HCT116 (cell line): ENCODE measurements around the gene IP6K3. TPM values are rescaled to one million over a fixed set of nuclear protein-coding genes. Genes with fewer than 3 reads are reported as not detected.

Source experiments
- ATAC-seq: fragments of 200-7000 bp; cut with Tn5 transposase; 2 replicates; pipeline ENCODE4 v1.9.1; 2020; ENCODE audit warnings: mild to moderate bottlenecking, moderate library complexity
- BruUV-seq: library from RNA; stranded (reverse); fragments of 400-500 nt; replicated peaks from 2 replicates; lab custom pipeline; 2021; lab: Mats Ljungman, UMichigan
- CTCF ChIA-PET: fragments of 300-600 bp; sonication (Branson Sonifier 250); formaldehyde crosslinking; loops from one replicate; lab custom pipeline; 2021; ENCODE audit warnings: antibody characterized with exemption; lab: Charles Lee
- POLR2A ChIA-PET: fragments of 300-600, 350-600 bp; sonication (Branson Sonifier 250); formaldehyde crosslinking; loops from one replicate; lab custom pipeline; 2021; ENCODE audit warnings: antibody characterized with exemption; lab: Charles Lee
- RAD21 ChIA-PET, 2 experiments: fragments of 300-600 bp; sonication (Branson Sonifier 250); formaldehyde crosslinking; loops; one replicate each; lab custom pipeline; 2023; ENCODE audit warnings: low total read pairs in 2 of 2; ENCODE audit not compliant: uncharacterized antibody in 2 of 2, unreplicated experiment in 2 of 2, low non-redundant PET in 1 of 2; lab: Charles Lee
- DNase-seq: peaks from one replicate; pipeline ENCODE4 v3.0.0-alpha.2; 2010; ENCODE audit warnings: low read depth, low spot score
- H2AFZ ChIP-seq: fragments of 200-600 bp; shearing (Covaris generic), sonication (generic); 2 replicates; pipeline ENCODE4 v1.6.1; 2017; ENCODE audit warnings: low read depth, mixed run types, mixed read lengths, antibody characterized with exemption, low read length; ENCODE audit not compliant: poor library complexity, severe bottlenecking
- H3K27ac ChIP-seq: 2 replicates; pipeline ENCODE4 v1.5.1; 2012; ENCODE audit warnings: low read depth, low read length
- H3K27me3 ChIP-seq: fragments of 200-600 bp; sonication (generic); 2 replicates; pipeline ENCODE4 v1.6.1; 2016; ENCODE audit warnings: mixed run types, low read length, mixed read lengths; ENCODE audit not compliant: insufficient read depth
- H3K36me3 ChIP-seq, 2 experiments: fragments of 200-500 bp in 1 of 2; fragments of 200-600 bp in 1 of 2; sonication (Bioruptor generic) in 1 of 2; sonication (generic) in 1 of 2; 2 replicates each; pipeline versions ENCODE4 v1.5.1 to v1.6.1; 2014 to 2016; ENCODE audit warnings: low read length in 2 of 2, inconsistent platforms in 1 of 2, mixed read lengths in 1 of 2, mixed run types in 1 of 2; ENCODE audit not compliant: insufficient read depth in 2 of 2, control insufficient read depth in 1 of 2
- H3K4me1 ChIP-seq, 2 experiments: fragments of 200-600 bp in 1 of 2; sonication (generic) in 1 of 2; 2 replicates each; pipeline versions ENCODE4 v1.5.1 to v1.6.1; 2012 to 2017; ENCODE audit warnings: low read length in 2 of 2, inconsistent platforms in 1 of 2, mild to moderate bottlenecking in 1 of 2, mixed read lengths in 1 of 2, mixed run types in 1 of 2, moderate library complexity in 1 of 2; ENCODE audit not compliant: insufficient read depth in 2 of 2, control insufficient read depth in 1 of 2
- H3K4me2 ChIP-seq: fragments of 200-600 bp; sonication (generic); 2 replicates; pipeline ENCODE4 v1.6.1; 2017; ENCODE audit warnings: mixed run types, low read length, mixed read lengths
- H3K4me3 ChIP-seq, 2 experiments: fragments of 200-600 bp in 1 of 2; sonication (generic) in 1 of 2; replicated peaks in 1 of 2; 2 replicates each; pipeline ENCODE4 v1.5.1; 2011 to 2016; ENCODE audit warnings: low read length in 2 of 2, control low read depth in 1 of 2, low read depth in 1 of 2, mild to moderate bottlenecking in 1 of 2, mixed read lengths in 1 of 2, mixed run types in 1 of 2
- H3K79me2 ChIP-seq: fragments of 200-600 bp; sonication (generic); 2 replicates; pipeline ENCODE4 v1.6.1; 2017; ENCODE audit warnings: mild to moderate bottlenecking, mixed run types, low read length, moderate library complexity, mixed read lengths; ENCODE audit not compliant: insufficient read depth
- H3K9ac ChIP-seq: fragments of 200-600 bp; sonication (generic); 2 replicates; pipeline ENCODE4 v1.6.1; 2016; ENCODE audit warnings: low read length, mixed read lengths
- H3K9me2 ChIP-seq: fragments of 200-600 bp; sonication (generic), shearing (Covaris generic); 2 replicates; pipeline ENCODE4 v1.6.1; 2017; ENCODE audit warnings: mixed run types, mild to moderate bottlenecking, moderate library complexity; ENCODE audit not compliant: insufficient read depth
- H3K9me3 ChIP-seq, 2 experiments: fragments of 200-500 bp in 1 of 2; fragments of 200-600 bp in 1 of 2; sonication (Bioruptor generic) in 1 of 2; sonication (generic) in 1 of 2; 2 replicates each; pipeline ENCODE4 v1.6.1; 2014 to 2017; ENCODE audit warnings: low read length in 2 of 2, mixed read lengths in 2 of 2, inconsistent platforms in 1 of 2, low read depth in 1 of 2, mild to moderate bottlenecking in 1 of 2, mixed run types in 1 of 2, moderate library complexity in 1 of 2; ENCODE audit not compliant: control insufficient read depth in 1 of 2, insufficient read depth in 1 of 2
- H4K20me1 ChIP-seq: fragments of 200-600 bp; sonication (generic), shearing (Covaris generic); 2 replicates; pipeline ENCODE4 v1.6.1; 2017; ENCODE audit warnings: mixed run types, mild to moderate bottlenecking, moderate library complexity; ENCODE audit not compliant: insufficient read depth
- CBX3 ChIP-seq: IDR thresholded peaks from 2 replicates; pipeline ENCODE4 v1.6.1; 2012; ENCODE audit warnings: low read depth
- EGR1 ChIP-seq: IDR thresholded peaks from 2 replicates; pipeline ENCODE4 v1.6.1; 2012; ENCODE audit warnings: low read depth
- ELF1 ChIP-seq: IDR thresholded peaks from 2 replicates; pipeline ENCODE4 v1.6.1; 2012; ENCODE audit warnings: low read depth, borderline replicate concordance
- EZH2phosphoT487 ChIP-seq: fragments of 200-600 bp; IDR thresholded peaks from 2 replicates; pipeline ENCODE4 v1.6.1; 2018; ENCODE audit warnings: antibody characterized with exemption, borderline replicate concordance
- FOSL1 ChIP-seq: IDR thresholded peaks from 2 replicates; pipeline ENCODE4 v1.6.1; 2012; ENCODE audit warnings: low read depth
- JUND ChIP-seq: IDR thresholded peaks from 2 replicates; pipeline ENCODE4 v1.6.1; 2012
- POLR2A ChIP-seq: IDR thresholded peaks from 2 replicates; pipeline ENCODE4 v1.7.0; 2011; ENCODE audit warnings: borderline replicate concordance; ENCODE audit not compliant: insufficient read depth, insufficient read length; ENCODE audit errors: extremely low read depth
- POLR2AphosphoS5 ChIP-seq: IDR thresholded peaks from 2 replicates; pipeline ENCODE4 v1.6.1; 2011; ENCODE audit warnings: mild to moderate bottlenecking, low read depth, low read length, moderate library complexity
- RAD21 ChIP-seq: IDR thresholded peaks from 2 replicates; pipeline ENCODE4 v1.6.1; 2012; ENCODE audit warnings: low read depth, mild to moderate bottlenecking
- SRF ChIP-seq: IDR thresholded peaks from 2 replicates; pipeline ENCODE4 v1.6.1; 2012; ENCODE audit warnings: low read depth
- TCF7L2 ChIP-seq: IDR thresholded peaks from 2 replicates; pipeline ENCODE4 v1.7.0; 2011; ENCODE audit warnings: borderline replicate concordance, inconsistent platforms; ENCODE audit not compliant: insufficient read depth, insufficient read length; ENCODE audit errors: extremely low read depth
- YY1 ChIP-seq: IDR thresholded peaks from 2 replicates; pipeline ENCODE4 v1.6.1; 2011; ENCODE audit warnings: low read length, low read depth, moderate library complexity, mild to moderate bottlenecking; ENCODE audit not compliant: insufficient replicate concordance; ENCODE audit errors: extremely low read depth
- ZBTB33 ChIP-seq: IDR thresholded peaks from 2 replicates; pipeline ENCODE4 v1.6.1; 2011; ENCODE audit warnings: mild to moderate bottlenecking, low read length, moderate library complexity; ENCODE audit not compliant: insufficient replicate concordance; ENCODE audit errors: extremely low read depth
- ZFX ChIP-seq: fragments of 450-650 bp; IDR thresholded peaks from 2 replicates; pipeline ENCODE4 v1.6.1; 2017
- ZNF274 ChIP-seq: fragments of 200-500 bp; sonication (Bioruptor generic); IDR thresholded peaks from 2 replicates; pipeline ENCODE4 v1.6.1; 2014; ENCODE audit warnings: mild to moderate bottlenecking, low read depth, low read length, inconsistent platforms
- intact Hi-C: fragments of 100-400 bp; cut with micrococcal nuclease; formaldehyde crosslinking; loops from 2 replicates; pipeline ENCODE4 v1.10.0; 2022
- total RNA-seq: library from RNA; stranded (reverse); gene quantifications from one replicate; pipeline ENCODE4 v1.2.1, GENCODE V29; 2021; ENCODE audit not compliant: unreplicated experiment
- TF ChIP-seq, protein P1 (sequence below): IDR thresholded peaks from 2 replicates; pipeline ENCODE4 v1.6.1; 2012
- TF ChIP-seq, protein P2 (sequence below): IDR thresholded peaks from 2 replicates; pipeline ENCODE4 v1.6.1; 2012; ENCODE audit warnings: low read depth
- TF ChIP-seq, protein P3 (sequence below), 3 experiments: fragments of 200-600 bp in 1 of 3; sonication (generic) in 1 of 3; IDR thresholded peaks in 2 of 3; conservative IDR thresholded peaks in 1 of 3; 2 replicates each; pipeline ENCODE4 v1.5.1; 2012 to 2017; ENCODE audit warnings: low read depth in 2 of 3, low read length in 2 of 3, antibody characterized with exemption in 1 of 3, borderline replicate concordance in 1 of 3, control low read depth in 1 of 3, mild to moderate bottlenecking in 1 of 3, mixed read lengths in 1 of 3, mixed run types in 1 of 3, moderate library complexity in 1 of 3; ENCODE audit not compliant: insufficient read depth in 1 of 3

The IP6K3 gene
- total RNA-seq, 1 experiment from 2014 or later = not detected

- DNase-seq = no peak
- TF ChIP-seq RAD21 = no peak
- TF ChIP-seq JUND = no peak
- no peak for TF ChIP-seq CBX3
- TF ChIP-seq YY1 = no peak
- no peak for TF ChIP-seq EGR1
- no peak for TF ChIP-seq ZFX
- TF ChIP-seq ELF1 = no peak
- no peak for TF ChIP-seq EZH2phosphoT487
- TF ChIP-seq, protein P1, sequence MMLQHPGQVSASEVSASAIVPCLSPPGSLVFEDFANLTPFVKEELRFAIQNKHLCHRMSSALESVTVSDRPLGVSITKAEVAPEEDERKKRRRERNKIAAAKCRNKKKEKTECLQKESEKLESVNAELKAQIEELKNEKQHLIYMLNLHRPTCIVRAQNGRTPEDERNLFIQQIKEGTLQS = no peak
- TF ChIP-seq FOSL1 = no peak
- no peak for TF ChIP-seq SRF
- TF ChIP-seq POLR2A = no peak
- TF ChIP-seq POLR2AphosphoS5 = no peak
- TF ChIP-seq ZBTB33 = no peak
- TF ChIP-seq TCF7L2 = no peak
- TF ChIP-seq, protein P2, sequence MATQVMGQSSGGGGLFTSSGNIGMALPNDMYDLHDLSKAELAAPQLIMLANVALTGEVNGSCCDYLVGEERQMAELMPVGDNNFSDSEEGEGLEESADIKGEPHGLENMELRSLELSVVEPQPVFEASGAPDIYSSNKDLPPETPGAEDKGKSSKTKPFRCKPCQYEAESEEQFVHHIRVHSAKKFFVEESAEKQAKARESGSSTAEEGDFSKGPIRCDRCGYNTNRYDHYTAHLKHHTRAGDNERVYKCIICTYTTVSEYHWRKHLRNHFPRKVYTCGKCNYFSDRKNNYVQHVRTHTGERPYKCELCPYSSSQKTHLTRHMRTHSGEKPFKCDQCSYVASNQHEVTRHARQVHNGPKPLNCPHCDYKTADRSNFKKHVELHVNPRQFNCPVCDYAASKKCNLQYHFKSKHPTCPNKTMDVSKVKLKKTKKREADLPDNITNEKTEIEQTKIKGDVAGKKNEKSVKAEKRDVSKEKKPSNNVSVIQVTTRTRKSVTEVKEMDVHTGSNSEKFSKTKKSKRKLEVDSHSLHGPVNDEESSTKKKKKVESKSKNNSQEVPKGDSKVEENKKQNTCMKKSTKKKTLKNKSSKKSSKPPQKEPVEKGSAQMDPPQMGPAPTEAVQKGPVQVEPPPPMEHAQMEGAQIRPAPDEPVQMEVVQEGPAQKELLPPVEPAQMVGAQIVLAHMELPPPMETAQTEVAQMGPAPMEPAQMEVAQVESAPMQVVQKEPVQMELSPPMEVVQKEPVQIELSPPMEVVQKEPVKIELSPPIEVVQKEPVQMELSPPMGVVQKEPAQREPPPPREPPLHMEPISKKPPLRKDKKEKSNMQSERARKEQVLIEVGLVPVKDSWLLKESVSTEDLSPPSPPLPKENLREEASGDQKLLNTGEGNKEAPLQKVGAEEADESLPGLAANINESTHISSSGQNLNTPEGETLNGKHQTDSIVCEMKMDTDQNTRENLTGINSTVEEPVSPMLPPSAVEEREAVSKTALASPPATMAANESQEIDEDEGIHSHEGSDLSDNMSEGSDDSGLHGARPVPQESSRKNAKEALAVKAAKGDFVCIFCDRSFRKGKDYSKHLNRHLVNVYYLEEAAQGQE = no peak
- TF ChIP-seq ZNF274 = no peak
- TF ChIP-seq, protein P3, sequence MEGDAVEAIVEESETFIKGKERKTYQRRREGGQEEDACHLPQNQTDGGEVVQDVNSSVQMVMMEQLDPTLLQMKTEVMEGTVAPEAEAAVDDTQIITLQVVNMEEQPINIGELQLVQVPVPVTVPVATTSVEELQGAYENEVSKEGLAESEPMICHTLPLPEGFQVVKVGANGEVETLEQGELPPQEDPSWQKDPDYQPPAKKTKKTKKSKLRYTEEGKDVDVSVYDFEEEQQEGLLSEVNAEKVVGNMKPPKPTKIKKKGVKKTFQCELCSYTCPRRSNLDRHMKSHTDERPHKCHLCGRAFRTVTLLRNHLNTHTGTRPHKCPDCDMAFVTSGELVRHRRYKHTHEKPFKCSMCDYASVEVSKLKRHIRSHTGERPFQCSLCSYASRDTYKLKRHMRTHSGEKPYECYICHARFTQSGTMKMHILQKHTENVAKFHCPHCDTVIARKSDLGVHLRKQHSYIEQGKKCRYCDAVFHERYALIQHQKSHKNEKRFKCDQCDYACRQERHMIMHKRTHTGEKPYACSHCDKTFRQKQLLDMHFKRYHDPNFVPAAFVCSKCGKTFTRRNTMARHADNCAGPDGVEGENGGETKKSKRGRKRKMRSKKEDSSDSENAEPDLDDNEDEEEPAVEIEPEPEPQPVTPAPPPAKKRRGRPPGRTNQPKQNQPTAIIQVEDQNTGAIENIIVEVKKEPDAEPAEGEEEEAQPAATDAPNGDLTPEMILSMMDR (IDR thresholded peaks at IDR 0.05 in 2 of 3, conservative IDR thresholded peaks at IDR 0.05 in 1 of 3; ENCODE audit: borderline replicate concordance in 1 of 3, insufficient read depth in 1 of 3, low read depth in 2 of 3, low read length in 2 of 3) = no peak
- Histone ChIP-seq H3K27me3 (no peaks in the 10 kb centered on the region), H3K79me2 (peaks cover 27% of the 10 kb centered on the region), H3K4me2 (no peak overlapping the region), H3K36me3 (peaks cover 3 to 12% of the 10 kb centered on the region in 2 experiments; a peak in 2 of 4 replicates), H4K20me1 (no peaks in the 10 kb centered on the region), H3K4me3 (no peak overlapping the region), H3K9me2 (peaks cover 5% of the 10 kb centered on the region; the same call in 1 of the 2 replicates), H3K9ac (no peak overlapping the region), H3K27ac (no peak overlapping the region), H3K9me3 (no peaks in the 10 kb centered on the region), H3K4me1 (peaks cover 19 to 36% of the 10 kb centered on the region in 2 experiments), H2AFZ (no peak overlapping the region)
- ChIA-PET RAD21 (no interaction called here), CTCF (interaction anchor here (1.7 kb wide), 1 partner anchor 241 kb away, joined by 3 read pairs; no protein-coding TSS in a partner anchor), POLR2A (no interaction called here)
- intact Hi-C loops = no loop called here
- BruUV-seq = no TSS peak
- no peak for ATAC-seq
Measured at GRCh38 chr6:33786736-33787135, 40.0 kb upstream of the IP6K3 start.
